ENCODE data around the gene UNG. TPM values are rescaled to one million over a fixed set of nuclear protein-coding genes. Genes with fewer than 3 reads are reported as not detected.

Gene UNG
- total and polyA plus RNA-seq, 2 of the 8 experiments (the other 6 are each of a cell fraction or from before 2014, with no cell fraction given): 71.6 to 163 TPM

- no peak for TF ChIP-seq GABPA (IDR thresholded peaks at IDR 0.05; ENCODE audit: borderline replicate concordance, insufficient read depth, low read length)
Measured at GRCh38 chr12:109130297-109131153, 33.1 kb downstream of the UNG start (continued).
